GM12878 (cell line): ENCODE data around the gene SYT1. TPM values are rescaled to one million over a fixed set of nuclear protein-coding genes. Genes with fewer than 3 reads are reported as not detected.

Source experiments
- ATF3 ChIP-seq: IDR thresholded peaks from 2 replicates; pipeline ENCODE4 v1.6.1; 2011; ENCODE audit warnings: low read depth, mild to moderate bottlenecking, low read length, moderate library complexity, borderline replicate concordance; ENCODE audit errors: extremely low read depth
- CHD4 ChIP-seq: fragments of 200-600 bp; sonication (generic); IDR thresholded peaks from 2 replicates; pipeline ENCODE4 v1.6.1; 2016; ENCODE audit warnings: mild to moderate bottlenecking
- CTCF ChIP-seq, 3 experiments: IDR thresholded peaks in 2 of 3; conservative IDR thresholded peaks in 1 of 3; 2 replicates each; pipeline ENCODE4 v1.5.1; 2011; ENCODE audit warnings: low read depth in 3 of 3, low read length in 3 of 3, mild to moderate bottlenecking in 3 of 3, control low read depth in 2 of 3, moderate library complexity in 2 of 3, inconsistent platforms in 1 of 3, mixed read lengths in 1 of 3; ENCODE audit not compliant: control insufficient read depth in 2 of 3, insufficient read depth in 1 of 3; ENCODE audit errors: extremely low read depth in 1 of 3
- E2F8 ChIP-seq: fragments of 450-650 bp; IDR thresholded peaks from 2 replicates; pipeline ENCODE4 v1.6.1; 2018; ENCODE audit warnings: mild to moderate bottlenecking, low read depth, moderate library complexity; ENCODE audit not compliant: partially characterized antibody
- EP300 ChIP-seq, 2 experiments: fragments of 150-350 bp in 1 of 2; IDR thresholded peaks; 2 replicates each; pipeline ENCODE4 v1.6.1; 2011 to 2012; ENCODE audit warnings: low read depth in 2 of 2, low read length in 2 of 2, borderline replicate concordance in 1 of 2, improper control_type of control experiment in 1 of 2, inconsistent platforms in 1 of 2; ENCODE audit not compliant: control insufficient read depth in 1 of 2
- GATAD2B ChIP-seq: fragments of 450-650 bp; conservative IDR thresholded peaks from 2 replicates; pipeline ENCODE4 v1.6.1; 2017; ENCODE audit warnings: low read depth, mild to moderate bottlenecking, moderate library complexity
- MEF2A ChIP-seq: IDR thresholded peaks from 2 replicates; pipeline ENCODE4 v1.6.1; 2011; ENCODE audit warnings: low read depth, mild to moderate bottlenecking, low read length, moderate library complexity; ENCODE audit not compliant: insufficient read depth
- PRDM15 ChIP-seq: fragments of 450-650 bp; formaldehyde crosslinking; IDR thresholded peaks from 2 replicates; pipeline ENCODE4 v1.4.0; 2020; ENCODE audit warnings: mild to moderate bottlenecking, moderate library complexity
- TAF1 ChIP-seq: IDR thresholded peaks from 2 replicates; pipeline ENCODE4 v1.6.1; 2011; ENCODE audit warnings: mild to moderate bottlenecking, low read depth, low read length, borderline replicate concordance
- ZZZ3 ChIP-seq: IDR thresholded peaks from 2 replicates; pipeline ENCODE4 v1.6.1; 2011; ENCODE audit warnings: low read depth; ENCODE audit not compliant: control insufficient read depth, insufficient read length
- polyA plus RNA-seq, 11 experiments: library from polyadenylated mRNA; depleted of rRNA in 4 of 11; unstranded in 6 of 11; stranded (reverse) in 5 of 11; fragments of >200 nt; fragmentation: Nextera tagmentation in 4 of 11; fragmentation: Illumina TruSeq in 1 of 11; extraction: Ambion mirVana in 4 of 11; extraction: Trizol in 1 of 11; gene quantifications; 1 replicate in 1 of 11; 2 replicates in 10 of 11; pipeline versions ENCODE4 v1.2.1 to v1.2.3, GENCODE V29; 2011 to 2016; ENCODE audit warnings: inconsistent platforms in 2 of 11, missing spikeins in 2 of 11, low read depth in 1 of 11
- total RNA-seq, 4 experiments: library from RNA; depleted of rRNA in 3 of 4; stranded (reverse); fragments of >200 nt in 3 of 4; fragmentation: Illumina TruSeq in 1 of 4; extraction: Trizol in 1 of 4; gene quantifications; 2 replicates each; pipeline versions ENCODE4 v1.2.1 to v1.2.3, GENCODE V29; 2013 to 2021

Gene SYT1
- total and polyA plus RNA-seq, 10 of the 15 experiments (the other 5 are each of a cell fraction or from before 2014, with no cell fraction given) = 0.10 to 0.28 TPM; not detected in 8

GRCh38 chr12:79001404-79001803 is 136.8 kb downstream of the SYT1 start (continued):
- TF ChIP-seq PRDM15 (CRISPR knock-in tag) (no peak), MEF2A (no peak), ZZZ3 (no peak), E2F8 (no peak), GATAD2B (no peak), EP300 (IDR thresholded peaks at IDR 0.05; ENCODE audit: borderline replicate concordance in 1 of 2, control insufficient read depth in 1 of 2, low read depth in 2 of 2, low read length in 2 of 2) (no peak), CTCF (IDR thresholded peaks at IDR 0.05 in 2 of 3, conservative IDR thresholded peaks at IDR 0.05 in 1 of 3; ENCODE audit: control insufficient read depth in 2 of 3, extremely low read depth in 1 of 3, insufficient read depth in 1 of 3, low read depth in 3 of 3, low read length in 3 of 3) (no peak), TAF1 (no peak), ATF3 (no peak), CHD4 (no peak)
